B cell (primary cell): ENCODE data around the gene GNAS.

Experiments
- CTCF ChIP-seq: fragments of 200-600 bp; IDR thresholded peaks from one replicate; pipeline ENCODE4 v1.8.0; 2022; ENCODE audit warnings: antibody characterized with exemption, mild to moderate bottlenecking
- EZH2 ChIP-seq: IDR thresholded peaks from 2 replicates; pipeline ENCODE4 v1.6.1; 2012; ENCODE audit warnings: borderline replicate concordance, low read depth, mild to moderate bottlenecking, moderate library complexity, low read length; ENCODE audit not compliant: insufficient read depth, poor library complexity, severe bottlenecking

DNA sequence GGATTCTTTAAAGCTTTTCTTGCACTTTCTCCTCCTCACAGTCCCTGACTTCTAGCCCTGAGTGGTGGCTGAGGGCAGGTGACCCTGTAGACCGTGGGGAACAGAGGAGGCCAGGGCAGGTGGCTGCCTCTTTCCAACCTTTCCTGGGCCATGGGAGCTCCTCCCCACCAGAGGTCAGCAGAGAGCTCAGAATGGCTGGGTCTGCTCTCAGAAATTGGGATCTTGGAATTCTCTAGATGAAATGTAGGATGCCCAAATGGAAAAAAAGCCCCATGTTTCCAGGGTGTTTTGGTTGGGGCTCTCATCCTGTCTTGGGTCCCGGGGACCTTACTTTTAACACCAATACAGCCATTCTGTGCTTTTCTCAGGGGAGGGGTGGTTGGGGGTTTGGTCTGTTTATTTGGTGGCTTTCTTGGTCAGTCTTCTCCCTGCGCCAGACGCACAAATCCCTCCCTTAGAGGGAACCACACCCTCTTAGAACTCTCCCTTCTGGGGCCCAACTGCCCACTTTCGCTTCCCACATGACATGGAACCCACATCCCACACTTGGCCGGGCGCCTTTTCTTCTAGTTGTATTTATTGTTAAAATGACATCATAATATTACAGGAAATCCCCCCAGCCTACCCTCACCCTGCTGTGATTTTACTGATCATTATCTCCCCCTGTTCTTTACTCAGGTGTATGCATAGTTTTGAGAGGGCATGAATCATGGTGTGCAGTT lies 17.9 kb downstream of the GNAS start:
- TF ChIP-seq CTCF = peak; percentile 78
- TF ChIP-seq EZH2 = no peak
